HuH-7 (cell line): ENCODE data around the gene TMEM86B.
"Not testable (repeated sequence)": the region's sequence is repeated elsewhere in the genome, so short reads cannot be mapped to it uniquely, and the experiment has no call there.

ENCODE experiments used
- DNase-seq: peaks from one replicate; pipeline ENCODE4 v3.0.0; 2011; ENCODE audit warnings: low spot score

Gene TMEM86B

DNA sequence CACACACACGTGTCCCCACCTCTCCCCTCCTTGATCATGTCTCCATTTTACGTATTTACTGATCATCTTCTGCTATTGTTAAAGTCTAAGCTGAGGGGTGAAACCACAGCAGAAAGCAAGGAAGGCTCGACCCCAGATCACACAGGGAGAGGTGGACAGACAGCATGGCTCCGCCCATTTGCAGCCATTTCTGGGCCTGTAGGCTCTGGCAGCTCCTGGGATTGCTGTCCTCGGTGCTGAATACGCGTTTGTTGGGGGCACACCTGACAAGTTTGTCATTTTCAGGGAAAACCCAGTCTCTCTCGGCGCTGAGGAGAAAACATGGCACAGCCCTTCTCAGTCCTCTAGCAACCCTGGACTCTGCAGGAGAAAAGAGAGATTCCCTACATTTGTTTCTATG is 8.0 kb downstream of the TMEM86B start:
- no peak for DNase-seq

DNA sequence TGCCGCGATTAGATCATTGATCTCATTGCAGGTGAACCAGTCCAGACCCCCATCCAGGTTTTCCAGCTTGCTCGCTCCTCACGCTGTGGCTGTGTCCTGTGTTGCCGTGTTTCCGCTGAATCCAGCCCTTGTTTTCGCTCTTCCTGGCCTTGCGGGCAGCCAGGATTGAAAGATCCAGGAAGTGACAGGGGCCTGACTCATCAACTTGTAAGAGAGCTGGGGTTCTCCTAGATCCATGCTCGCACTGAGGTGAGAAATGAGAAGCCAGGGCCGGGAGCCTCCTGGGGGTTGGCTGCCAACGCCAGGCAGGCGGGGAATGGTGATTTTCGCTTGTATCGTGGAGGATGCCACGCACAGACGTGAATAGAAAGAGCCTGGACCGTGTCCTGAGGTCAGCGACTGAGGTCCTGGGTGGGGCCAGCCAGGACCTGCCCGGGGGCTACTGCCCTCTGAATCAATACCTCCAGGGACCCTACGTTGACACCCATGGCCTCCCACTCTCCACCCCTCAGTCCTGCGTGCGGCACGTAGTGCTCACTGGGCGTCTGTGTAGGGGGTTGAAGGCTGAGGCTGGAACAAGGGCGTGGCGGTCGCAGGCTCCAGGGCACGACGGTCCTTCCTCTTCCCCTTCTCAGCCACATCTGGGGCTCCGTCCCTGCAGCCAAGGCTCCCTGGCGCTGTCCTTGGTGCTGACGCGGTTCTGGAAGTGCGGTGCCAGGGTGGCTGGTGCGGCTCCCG is 11.9 kb downstream of the TMEM86B start:
- DNase-seq, result peak; percentile 94

DNA sequence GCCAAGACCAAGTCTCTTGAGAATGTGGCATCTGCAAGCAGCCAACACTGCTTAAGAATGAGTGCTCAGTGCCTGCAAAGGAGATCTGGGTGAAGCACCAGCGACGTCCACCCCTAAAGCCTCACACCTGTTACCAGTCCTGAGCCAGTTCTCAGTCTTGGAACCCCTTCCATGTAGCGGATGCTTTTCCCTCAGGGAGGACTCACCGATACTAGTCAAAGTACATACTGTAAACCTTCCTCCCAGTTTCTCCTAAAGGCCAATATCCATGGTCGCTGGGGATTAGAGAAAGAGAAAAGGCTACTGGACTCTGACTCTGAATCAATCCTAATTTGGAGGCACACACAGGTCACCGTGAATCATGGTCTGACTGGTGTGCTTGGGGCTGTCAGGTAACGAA is 15.0 kb downstream of the TMEM86B start:
- no peak for DNase-seq

DNA sequence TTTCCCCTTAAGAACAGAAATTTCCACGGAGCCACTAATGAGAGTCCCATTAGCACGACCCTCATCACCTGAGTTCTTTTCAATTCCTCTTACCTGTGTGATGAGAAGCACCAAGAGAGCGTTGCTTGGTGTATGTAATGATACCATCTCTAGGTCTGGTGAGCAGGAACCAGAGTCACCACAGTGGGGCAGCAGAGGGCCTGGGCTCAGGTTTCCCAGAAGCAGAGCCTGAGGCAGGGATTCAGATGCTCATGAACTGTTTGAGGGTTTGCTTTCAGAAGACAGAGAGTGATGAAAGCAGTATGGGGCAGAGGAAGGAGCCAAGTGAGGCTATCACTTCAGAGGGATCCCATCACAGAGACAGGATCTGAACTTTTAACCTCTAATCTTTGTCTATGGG is 16.1 kb downstream of the TMEM86B start:
- DNase-seq, result peak; percentile 66

DNA sequence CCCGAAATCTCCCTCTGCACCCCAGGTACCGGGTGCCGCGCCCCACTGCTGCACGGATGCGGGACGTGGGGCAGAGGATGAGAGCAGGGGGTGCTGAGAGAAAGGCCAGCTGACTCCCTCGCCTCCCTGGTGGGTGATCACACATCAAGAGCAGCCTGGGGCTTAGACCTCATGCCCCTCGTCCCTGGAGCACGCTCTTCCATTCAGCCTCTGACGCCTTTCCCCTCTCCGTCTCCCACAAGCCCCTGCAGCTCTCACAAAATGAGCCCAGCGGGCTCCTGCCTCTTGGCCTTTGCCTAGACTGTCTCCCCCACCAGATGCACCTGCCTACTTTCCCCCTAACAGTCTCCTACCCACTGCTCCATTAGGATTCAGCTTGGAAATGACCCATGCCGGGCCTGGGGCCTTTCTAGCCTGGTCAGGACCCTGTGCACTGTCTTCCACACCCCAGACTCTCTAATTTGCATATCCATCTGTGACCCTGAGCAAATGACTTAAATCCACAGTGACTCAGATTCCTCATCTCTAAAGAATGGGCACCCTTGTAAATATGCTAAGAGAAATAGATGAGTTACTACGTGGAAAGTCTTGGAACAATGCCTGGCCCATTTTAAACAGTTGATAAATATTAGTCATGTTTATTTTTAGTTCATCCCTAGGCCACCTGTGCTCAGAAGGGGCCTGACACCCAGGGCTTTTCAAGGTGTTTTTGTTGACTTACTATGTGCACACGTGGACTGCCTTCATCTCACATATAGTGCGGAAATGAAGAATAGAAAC is 18.7 kb downstream of the TMEM86B start:
- DNase-seq, result no peak

DNA sequence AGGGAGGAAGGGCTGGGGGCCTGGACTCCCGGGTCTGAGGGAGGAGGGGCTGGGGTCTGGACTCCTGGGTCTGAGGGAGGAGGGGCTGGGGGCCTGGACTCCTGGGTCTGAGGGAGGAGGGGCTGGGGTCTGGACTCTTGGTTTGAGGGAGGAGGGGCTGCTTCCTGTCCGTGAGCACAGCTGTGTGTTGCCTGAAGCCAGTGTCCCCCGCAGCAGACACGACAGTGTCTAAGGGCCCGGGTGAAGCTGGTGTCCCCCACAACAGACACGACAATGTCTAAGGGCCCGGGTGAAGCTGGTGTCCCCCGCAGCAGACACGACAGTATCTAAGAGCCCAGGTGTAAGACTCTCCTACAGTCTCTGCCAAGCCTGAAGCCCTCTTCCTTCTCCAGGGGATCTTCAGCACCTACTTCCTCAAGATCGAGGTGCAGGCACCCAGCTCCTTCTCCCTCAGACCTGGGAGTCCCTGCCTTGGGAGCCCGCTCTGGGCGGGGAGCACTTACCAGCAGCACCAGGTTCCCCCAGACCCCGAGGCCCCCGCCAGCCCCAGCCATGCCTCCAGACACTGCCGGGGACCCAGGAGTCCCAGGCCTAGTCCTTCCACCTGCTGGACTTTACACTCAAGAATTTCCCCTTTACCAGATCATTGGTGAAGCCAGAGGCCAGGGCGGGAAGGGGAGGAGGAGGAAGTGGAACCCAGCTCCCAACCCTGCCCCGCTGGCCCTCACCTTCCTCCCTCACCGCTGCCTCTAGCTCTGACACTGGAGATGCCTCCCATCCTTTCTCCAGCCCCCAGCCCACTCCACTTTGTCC is 19.5 kb downstream of the TMEM86B start, which contains the start of gene PTPRH:
TSS of gene PTPRH (minus strand) at position 622 of the 813 bp plus-strand sequence. CDS start at position 554, 68 bp downstream.
- DNase-seq, result no peak

DNA sequence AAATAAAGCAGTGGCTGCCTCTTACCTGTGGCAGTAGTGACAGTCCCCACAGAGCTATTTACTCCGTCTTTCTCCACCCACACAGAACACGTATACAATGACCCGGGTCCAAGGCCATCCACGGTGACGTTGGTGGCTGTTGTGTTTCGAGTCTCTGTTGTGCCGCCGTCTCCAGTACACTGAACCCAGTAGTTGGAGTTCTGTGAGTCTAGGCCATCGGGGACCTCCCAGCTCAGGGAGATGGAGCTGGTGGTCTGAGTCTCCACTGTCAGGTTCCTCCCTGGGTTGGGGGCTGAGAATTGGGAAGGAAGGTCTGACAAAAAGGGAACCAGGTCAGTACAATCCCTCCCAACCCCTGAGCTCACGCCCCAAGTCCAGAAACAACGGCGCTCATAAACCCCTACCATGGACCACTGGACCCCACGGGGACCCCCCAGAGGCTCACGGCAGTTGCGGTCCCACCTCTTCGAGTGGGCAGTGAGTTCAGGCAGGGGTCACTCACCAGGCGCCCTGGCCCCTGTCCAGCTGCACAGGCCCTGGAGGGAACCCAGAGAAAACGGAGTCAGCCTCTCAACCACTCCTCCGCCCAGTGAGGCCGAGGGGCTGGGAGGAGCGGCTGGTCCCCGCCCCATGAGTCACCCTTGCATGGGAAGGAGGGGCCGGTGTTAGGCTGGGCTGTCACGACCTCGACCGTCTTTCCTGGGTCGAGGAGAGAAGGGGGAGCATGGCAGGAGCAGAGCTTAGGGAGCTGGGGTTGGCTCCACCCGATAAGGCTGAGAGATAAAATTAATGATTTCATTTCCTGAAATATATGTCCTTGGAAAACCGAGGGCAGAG is 21.7 kb downstream of the TMEM86B start:
- DNase-seq, result peak; percentile 94

DNA sequence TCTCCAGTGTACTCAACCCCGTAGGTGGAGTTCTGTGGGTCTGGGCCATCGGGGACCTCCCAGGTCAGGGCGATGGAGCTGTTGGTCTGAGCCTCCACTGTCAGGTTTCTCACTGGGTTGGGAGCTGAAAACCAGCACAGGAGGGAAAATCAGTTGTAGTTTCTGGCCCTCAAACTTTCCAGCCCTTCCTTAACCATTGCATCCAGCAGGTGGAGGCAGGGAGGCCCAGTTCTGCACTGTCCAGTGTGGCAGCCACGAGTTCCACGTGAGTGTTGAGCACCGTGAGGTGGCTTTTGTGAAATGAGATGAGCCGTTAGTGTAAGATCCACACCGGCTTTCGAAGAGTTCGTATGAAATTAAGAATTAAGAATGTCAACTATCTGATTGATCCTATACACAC is 26.4 kb downstream of the TMEM86B start:
- DNase-seq, result not testable (repeated sequence)

DNA sequence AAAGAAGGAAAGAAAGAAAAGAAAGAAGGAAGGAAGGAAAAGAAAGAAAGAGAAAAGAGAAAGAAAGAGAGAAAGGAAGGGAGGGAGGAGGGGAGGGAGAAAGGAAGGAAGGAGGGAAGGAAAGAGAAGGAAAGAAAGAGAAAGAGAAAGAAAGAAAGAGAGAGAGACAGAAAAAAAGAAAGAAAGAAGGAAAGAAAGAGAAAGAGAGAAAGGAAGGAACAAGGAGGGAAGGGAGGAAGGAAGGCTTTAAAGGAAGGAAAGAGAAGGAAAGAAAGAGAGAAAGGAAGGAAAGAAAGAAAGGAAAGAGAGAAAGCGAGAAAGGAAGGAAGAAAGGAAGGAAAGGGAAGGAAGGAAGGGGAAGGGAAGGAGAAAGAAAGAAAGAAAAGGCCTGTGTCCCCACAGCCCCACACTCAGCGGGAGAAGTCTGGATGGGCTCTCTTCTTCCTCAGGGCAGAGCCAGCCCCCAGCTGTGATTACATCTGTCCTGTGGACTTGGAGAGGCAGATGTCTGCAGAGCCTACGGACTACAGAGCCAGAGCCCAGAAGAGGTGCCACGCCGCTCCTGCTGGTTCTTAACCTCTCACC is 28.9 kb downstream of the TMEM86B start:
- no peak for DNase-seq

DNA sequence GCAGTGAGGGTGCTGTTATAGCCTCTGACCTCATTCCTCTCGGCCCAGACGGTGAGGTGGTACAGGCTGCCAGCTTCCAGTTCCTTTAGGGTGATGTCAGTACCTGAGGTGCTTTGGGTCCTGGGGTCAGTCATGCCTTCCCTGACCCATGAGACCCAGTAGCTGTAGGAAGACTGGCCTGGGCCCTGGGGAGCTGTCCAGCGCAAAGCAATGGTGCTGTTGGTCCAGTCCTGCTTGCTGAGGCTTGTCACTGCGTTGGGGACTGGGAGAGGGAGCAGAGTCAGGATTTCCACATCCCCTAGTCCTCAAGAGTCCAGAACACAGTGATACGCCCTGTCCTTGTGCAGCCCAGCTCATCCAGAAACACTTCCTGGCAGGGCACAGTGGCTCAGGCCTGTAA is 29.9 kb downstream of the TMEM86B start:
- DNase-seq, result no peak

DNA sequence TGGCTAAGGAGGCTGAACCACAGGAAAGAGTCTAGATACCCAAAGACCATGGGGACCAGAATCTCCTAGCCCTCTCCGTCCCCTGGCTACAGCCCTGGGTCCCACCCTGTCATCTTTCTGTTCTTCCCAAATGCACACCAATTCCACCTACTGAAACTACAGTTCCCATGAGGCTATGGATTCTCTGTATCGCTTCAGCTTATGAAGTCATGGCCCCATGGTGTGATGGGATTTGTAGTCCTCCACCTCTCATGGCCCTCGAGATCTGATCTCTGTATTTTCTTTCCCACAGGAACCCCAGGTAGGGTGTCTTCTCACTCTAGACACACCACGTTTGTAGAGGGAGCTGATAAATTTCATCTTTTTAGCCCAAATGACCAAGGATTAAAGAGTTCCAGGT is 31.0 kb downstream of the TMEM86B start:
- DNase-seq, result no peak

DNA sequence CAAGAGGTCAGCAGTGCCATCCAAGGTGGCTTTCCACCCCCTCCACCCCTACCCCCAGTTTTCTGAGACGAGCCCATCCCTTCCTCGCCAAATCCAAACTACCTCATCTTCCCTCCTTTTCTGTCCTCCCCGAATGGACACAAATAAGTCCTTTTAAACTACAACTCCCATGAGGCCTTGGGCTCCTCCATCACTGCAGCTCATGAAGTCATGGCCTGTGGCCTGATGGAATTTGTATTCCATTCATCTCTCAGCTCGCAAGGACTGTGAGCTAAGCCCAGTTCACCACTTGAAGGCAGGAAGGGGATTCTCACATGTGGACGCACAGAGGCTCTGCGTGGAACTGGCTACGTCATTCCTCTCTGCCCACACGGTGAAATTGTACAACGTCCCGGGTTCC is 31.8 kb downstream of the TMEM86B start:
- DNase-seq, result no peak

DNA sequence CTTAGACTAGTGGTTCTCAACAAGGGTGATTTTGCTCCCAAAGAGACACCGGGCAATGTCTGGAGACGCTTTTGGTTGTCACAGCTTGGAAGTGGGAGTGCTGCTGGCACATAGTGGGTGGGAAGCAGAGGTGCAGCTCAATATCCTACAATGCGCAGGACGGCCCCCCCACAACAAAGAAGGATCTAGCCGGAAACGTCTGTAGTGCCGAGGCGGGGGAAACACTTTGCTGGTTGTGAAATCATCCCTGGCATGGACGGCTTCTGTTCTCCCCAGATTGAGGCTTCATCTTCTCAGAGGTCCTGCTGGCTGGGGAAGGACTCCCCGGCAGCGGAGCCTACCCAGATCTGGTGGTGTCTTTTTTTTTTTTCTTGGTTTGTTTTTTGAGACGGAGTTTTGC is 35.1 kb downstream of the TMEM86B start:
- DNase-seq, result no peak

DNA sequence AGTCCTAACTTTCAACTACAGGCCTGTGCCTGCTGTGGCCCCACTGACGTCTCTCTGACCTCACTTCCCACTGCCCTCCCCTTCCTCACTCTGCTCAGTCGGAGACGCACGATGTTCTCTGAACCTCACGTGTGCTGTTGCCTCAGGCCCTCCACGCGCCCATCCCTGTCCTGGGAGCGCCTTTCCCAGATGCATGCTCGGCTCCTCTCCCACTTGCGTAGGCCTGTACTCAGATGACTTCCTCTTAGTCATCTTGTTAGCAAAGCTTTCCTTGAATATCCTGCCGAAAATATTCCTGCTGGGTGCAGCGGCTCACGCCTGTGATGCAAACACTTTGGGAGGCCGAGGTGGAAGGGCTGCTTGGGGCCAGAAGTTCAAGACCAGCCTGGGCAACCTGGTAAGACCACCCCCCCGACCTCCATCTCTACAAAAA is 39.1 kb downstream of the TMEM86B start:
- DNase-seq, result no peak

DNA sequence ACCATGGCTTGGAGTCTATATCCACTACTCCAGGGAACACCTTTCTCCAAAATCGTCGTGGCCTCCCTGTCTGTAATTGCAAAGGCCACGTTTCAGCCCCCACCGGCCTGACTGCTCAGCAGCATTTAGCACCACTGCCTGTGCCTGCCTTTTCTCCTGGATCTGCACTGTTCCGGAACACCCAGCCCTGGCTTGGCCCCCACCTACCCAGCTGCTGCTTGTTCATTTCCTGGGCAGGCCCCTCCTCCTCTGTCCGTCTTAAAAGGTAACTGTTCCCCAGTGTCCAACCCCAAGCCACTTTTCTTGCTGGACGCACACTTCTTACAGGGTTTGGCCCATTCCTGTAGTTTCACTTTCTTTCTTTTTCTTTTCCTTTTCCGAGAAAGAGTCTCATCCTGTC is 39.9 kb downstream of the TMEM86B start:
- no peak for DNase-seq

DNA sequence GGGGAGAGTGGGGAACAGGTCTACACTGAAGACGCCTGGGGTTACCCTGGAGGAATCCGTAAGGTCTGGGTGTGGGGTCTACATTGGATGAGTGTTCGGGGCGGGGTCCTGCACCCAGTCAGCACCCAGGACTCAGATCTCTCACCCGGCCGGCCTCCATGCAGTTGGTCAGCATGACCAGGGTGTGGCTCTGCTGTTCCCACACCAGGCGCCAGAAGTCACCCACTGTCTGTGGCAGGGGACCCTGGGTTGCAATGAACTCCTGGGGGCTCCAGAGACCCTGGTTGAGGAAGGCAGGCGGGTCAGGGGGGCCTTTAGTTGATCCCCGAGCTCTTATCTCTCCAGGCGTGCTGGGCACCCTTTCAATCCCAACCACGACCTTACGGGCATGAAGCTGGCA is 42.5 kb downstream of the TMEM86B start:
- DNase-seq, result no peak

DNA sequence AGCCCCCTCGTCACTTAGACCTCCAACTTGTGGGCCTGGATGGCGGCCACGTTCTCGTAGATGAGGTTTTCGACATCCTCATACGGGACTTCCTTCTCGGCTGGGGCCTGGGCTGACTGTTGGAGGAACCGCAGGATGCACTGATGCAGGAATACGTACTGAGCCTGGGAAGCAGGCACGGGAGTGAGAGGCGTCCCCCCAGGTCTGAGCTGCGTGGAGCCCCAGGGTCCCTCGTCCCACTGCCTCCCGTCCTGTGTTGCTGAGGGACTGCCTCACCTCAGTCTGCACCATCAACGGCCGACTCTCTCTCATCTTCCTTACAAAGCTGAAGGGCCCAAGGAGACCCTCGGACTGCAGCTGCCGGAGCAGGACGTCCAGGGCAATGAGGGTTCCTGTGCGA is 46.8 kb downstream of the TMEM86B start:
- DNase-seq, result no peak

DNA sequence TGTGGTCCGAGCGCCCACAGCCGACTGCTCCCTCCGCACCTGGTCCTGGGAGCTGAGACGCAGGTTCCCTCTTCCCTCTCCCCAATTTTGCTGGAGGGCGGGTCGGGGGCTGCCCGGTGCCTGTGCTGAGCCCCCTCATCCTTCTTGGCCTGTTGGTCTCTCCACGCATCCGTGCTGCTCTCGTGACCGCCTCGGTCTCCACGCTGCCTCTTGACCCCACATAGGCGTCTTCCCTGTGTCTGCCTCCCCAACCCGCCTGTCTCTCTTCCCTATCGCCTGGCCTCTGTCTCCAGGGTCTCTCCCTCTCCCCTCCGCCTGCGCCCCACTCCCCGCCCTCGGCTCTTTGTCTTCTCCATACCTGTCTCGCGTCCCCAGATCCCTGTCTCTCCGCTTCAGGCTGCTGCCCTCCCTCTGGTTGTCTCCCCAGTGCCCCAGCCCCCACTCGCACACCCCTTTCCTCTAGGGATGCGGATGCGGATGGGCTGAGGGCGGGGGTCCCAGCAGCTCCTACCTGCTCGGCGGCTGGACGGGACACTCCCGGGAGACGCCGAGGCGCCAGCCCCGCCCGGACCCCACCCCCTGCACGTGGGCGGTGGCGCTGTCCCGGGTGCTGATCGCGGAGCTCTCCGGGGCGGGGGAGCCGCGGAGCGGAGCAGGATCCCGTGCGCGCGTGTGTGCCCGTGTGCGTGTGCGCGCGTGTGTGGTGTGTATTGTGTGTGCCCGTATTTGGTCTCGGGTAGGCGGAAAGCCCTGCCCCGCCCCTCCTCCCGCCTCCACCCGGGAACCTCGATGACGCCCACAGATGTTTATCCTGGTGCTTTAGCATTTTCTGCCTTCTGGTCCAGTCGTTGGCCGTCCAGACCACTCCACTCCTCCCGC is 48.7 kb downstream of the TMEM86B start, which contains the start of gene SYT5:
TSS of gene SYT5 (minus strand) at position 684 of the 879 bp plus-strand sequence. CDS start 1,248 bp downstream, outside the sequence.
- DNase-seq, result peak; percentile 78

DNA sequence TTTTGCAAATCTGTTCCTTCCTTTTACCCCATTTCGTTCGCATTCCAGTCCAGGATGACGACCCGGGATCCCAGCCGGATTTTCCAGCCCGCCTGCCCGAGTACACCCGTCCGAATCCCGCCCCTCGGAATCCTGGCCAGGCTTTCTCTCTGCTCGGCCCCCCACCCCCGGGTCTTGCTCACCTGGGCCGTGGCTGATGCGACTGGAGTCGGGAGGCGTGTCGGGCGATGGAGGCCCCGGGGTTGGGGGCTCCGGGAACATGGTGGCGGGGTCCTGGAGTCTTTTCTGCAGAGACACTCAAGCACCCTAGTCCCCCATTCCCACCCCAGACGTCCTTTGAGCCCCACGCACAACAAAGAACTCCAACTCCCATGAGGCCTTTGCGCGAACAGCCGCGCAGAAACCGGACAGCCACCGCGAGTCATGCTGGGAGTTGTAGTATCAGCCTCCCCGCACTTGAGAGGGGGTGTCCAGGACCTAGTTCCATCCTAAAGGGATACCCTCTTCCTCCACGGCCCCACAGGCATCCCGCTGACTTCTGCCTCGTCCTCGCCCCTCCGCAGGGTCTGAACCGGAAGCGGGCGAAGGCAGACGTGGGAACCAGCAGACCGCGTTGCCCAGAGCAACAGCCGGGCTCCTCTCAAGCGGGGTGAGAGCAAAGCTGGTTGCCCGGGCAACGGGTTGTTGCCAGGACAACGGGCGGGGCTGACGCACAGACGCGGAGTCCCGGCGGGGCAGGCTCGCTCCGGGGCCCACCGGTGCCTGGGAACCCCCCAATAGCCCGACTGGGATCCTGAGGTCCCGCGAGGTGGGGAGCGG is 49.6 kb downstream of the TMEM86B start:
- peak; percentile 74 for DNase-seq
